HUES48 (cell line): ENCODE measurements around the gene FGFR3.

Experiments used
- H3K27ac ChIP-seq: one replicate; pipeline ENCODE4 v1.7.0; 2013; ENCODE audit warnings: low read depth, low read length, inconsistent platforms
- H3K27me3 ChIP-seq: 2 replicates; pipeline ENCODE4 v1.6.1; 2013; ENCODE audit warnings: mild to moderate bottlenecking, low read length; ENCODE audit not compliant: control insufficient read depth, insufficient read depth
- H3K36me3 ChIP-seq: 2 replicates; pipeline ENCODE4 v1.6.1; 2013; ENCODE audit warnings: low read length; ENCODE audit not compliant: control insufficient read depth, insufficient read depth
- H3K4me1 ChIP-seq: 2 replicates; pipeline ENCODE4 v1.6.1; 2013; ENCODE audit warnings: mild to moderate bottlenecking, low read length; ENCODE audit not compliant: control insufficient read depth, insufficient read depth
- H3K4me3 ChIP-seq: 2 replicates; pipeline ENCODE4 v1.5.1; 2013; ENCODE audit warnings: mild to moderate bottlenecking, low read depth, low read length
- H3K9ac ChIP-seq: 2 replicates; pipeline ENCODE4 v1.6.1; 2013; ENCODE audit warnings: mild to moderate bottlenecking, low read depth, low read length, moderate library complexity
- H3K9me3 ChIP-seq: 2 replicates; pipeline ENCODE4 v1.6.1; 2013; ENCODE audit warnings: low read length; ENCODE audit not compliant: control insufficient read depth, insufficient read depth

The FGFR3 gene

GRCh38 chr4:1756893-1757779, 36.0 kb upstream of the FGFR3 start:
- Histone ChIP-seq H3K36me3 (no peaks in the 10 kb centered on the region), H3K9me3 (no peaks in the 10 kb centered on the region), H3K27me3 (no peaks in the 10 kb centered on the region), H3K9ac (no peak overlapping the region), H3K4me1 (no peaks in the 10 kb centered on the region; the same call in 1 of the 2 replicates), H3K27ac (no peak overlapping the region), H3K4me3 (no peak overlapping the region)

GRCh38 chr4:1757836-1758235, 35.3 kb upstream of the FGFR3 start:
- Histone ChIP-seq H3K4me3 (no peak overlapping the region), H3K27me3 (no peaks in the 10 kb centered on the region), H3K9ac (no peak overlapping the region), H3K27ac (no peak overlapping the region), H3K4me1 (no peaks in the 10 kb centered on the region), H3K9me3 (no peaks in the 10 kb centered on the region), H3K36me3 (no peaks in the 10 kb centered on the region)

GRCh38 chr4:1758306-1759121, 34.6 kb upstream of the FGFR3 start:
- H3K4me1 ChIP-seq: no peaks in the 10 kb centered on the region
- no peak overlapping the region for H3K9ac ChIP-seq
- no peaks in the 10 kb centered on the region for H3K36me3 ChIP-seq
- no peaks in the 10 kb centered on the region for H3K9me3 ChIP-seq
- H3K27me3 ChIP-seq: no peaks in the 10 kb centered on the region
- no peak overlapping the region for H3K4me3 ChIP-seq
- H3K27ac ChIP-seq: no peak overlapping the region

- Histone ChIP-seq H3K36me3 (no peaks in the 10 kb centered on the region), H3K9ac (no peak overlapping the region), H3K4me3 (no peak overlapping the region), H3K4me1 (no peaks in the 10 kb centered on the region), H3K27ac (no peak overlapping the region), H3K27me3 (no peaks in the 10 kb centered on the region), H3K9me3 (no peaks in the 10 kb centered on the region)
These were observed 33.8 kb upstream of the FGFR3 start for GRCh38 chr4:1759170-1759817.

GRCh38 chr4:1759818-1760223, 33.3 kb upstream of the FGFR3 start:
- no peaks in the 10 kb centered on the region for H3K36me3 ChIP-seq
- H3K9ac ChIP-seq: no peak overlapping the region
- no peaks in the 10 kb centered on the region for H3K27me3 ChIP-seq
- H3K27ac ChIP-seq: no peak overlapping the region
- no peak overlapping the region for H3K4me3 ChIP-seq
- no peaks in the 10 kb centered on the region for H3K4me1 ChIP-seq
- H3K9me3 ChIP-seq: no peaks in the 10 kb centered on the region

- no peaks in the 10 kb centered on the region; the same call in 1 of the 2 replicates for H3K27me3 ChIP-seq
- no peak overlapping the region for H3K27ac ChIP-seq
These were observed 32.5 kb upstream of the FGFR3 start for GRCh38 chr4:1760521-1761071.

GRCh38 chr4:1761130-1761689, 31.9 kb upstream of the FGFR3 start:
- H3K9me3 ChIP-seq: no peaks in the 10 kb centered on the region
- no peaks in the 10 kb centered on the region for H3K36me3 ChIP-seq
- H3K4me3 ChIP-seq: no peak overlapping the region
- no peak overlapping the region for H3K9ac ChIP-seq
- no peak overlapping the region for H3K27ac ChIP-seq
- H3K4me1 ChIP-seq: peaks cover 10% of the 10 kb centered on the region
- no peaks in the 10 kb centered on the region; the same call in 1 of the 2 replicates for H3K27me3 ChIP-seq

More at GRCh38 chr4:1760521-1761071, 32.5 kb upstream of the FGFR3 start:
- no peak overlapping the region for H3K9ac ChIP-seq
- no peak overlapping the region for H3K4me3 ChIP-seq
- peaks cover 3% of the 10 kb centered on the region for H3K4me1 ChIP-seq
- H3K36me3 ChIP-seq: no peaks in the 10 kb centered on the region
- H3K9me3 ChIP-seq: no peaks in the 10 kb centered on the region

GRCh38 chr4:1762264-1763010, 30.7 kb upstream of the FGFR3 start:
- Histone ChIP-seq H3K4me1 (peaks cover 16% of the 10 kb centered on the region), H3K36me3 (no peaks in the 10 kb centered on the region), H3K27me3 (no peaks in the 10 kb centered on the region; the same call in 1 of the 2 replicates), H3K27ac (no peak overlapping the region), H3K9me3 (no peaks in the 10 kb centered on the region), H3K9ac (no peak overlapping the region), H3K4me3 (no peak overlapping the region)

GRCh38 chr4:1763070-1763549, 30.0 kb upstream of the FGFR3 start:
- Histone ChIP-seq H3K9me3 (no peaks in the 10 kb centered on the region), H3K27ac (no peak overlapping the region), H3K9ac (no peak overlapping the region)

More at GRCh38 chr4:1763070-1763549, 30.0 kb upstream of the FGFR3 start:
- H3K4me1 ChIP-seq: peaks cover 18% of the 10 kb centered on the region
- no peak overlapping the region for H3K4me3 ChIP-seq
- no peaks in the 10 kb centered on the region for H3K36me3 ChIP-seq
- no peaks in the 10 kb centered on the region; the same call in 1 of the 2 replicates for H3K27me3 ChIP-seq
